Measurements from ENCODE around the gene ZNF43.

GRCh38 chr19:21823224-21823623 lies 12.8 kb downstream of the ZNF43 start:
- no peak for TF ChIP-seq POLR2A (IDR thresholded peaks at IDR 0.05; ENCODE audit: low read length)
- no peak for TF ChIP-seq GATA1 (IDR thresholded peaks at IDR 0.05; ENCODE audit: low read depth, low read length)

Measured in erythroblast (primary cell).